ENCODE results near the gene TRIP13.
A peak's percentile ranks its signal among the peaks of the same experiment; 100 is the strongest.
"Not testable (repeated sequence)": the region's sequence is repeated elsewhere in the genome, so short reads cannot be mapped to it uniquely, and the experiment has no call there.

TRIP13 gene

GRCh38 chr5:873328-873727 lies 19.4 kb upstream of the TRIP13 start:
- DNase-seq, result no peak

GRCh38 chr5:875931-876330 lies 16.8 kb upstream of the TRIP13 start:
- no peak for DNase-seq

- no peak for DNase-seq
Measured at GRCh38 chr5:876398-877365, 16.0 kb upstream of the TRIP13 start.

- DNase-seq, result no peak
Measured at GRCh38 chr5:878125-878524, 14.6 kb upstream of the TRIP13 start.

GRCh38 chr5:878677-879076 lies 14.0 kb upstream of the TRIP13 start:
- not testable (repeated sequence) for DNase-seq

GRCh38 chr5:880816-881550 lies 11.7 kb upstream of the TRIP13 start:
- no peak for DNase-seq

- no peak for DNase-seq
Measured at GRCh38 chr5:881551-881935, 11.1 kb upstream of the TRIP13 start.

- DNase-seq, result no peak
Measured at GRCh38 chr5:882253-883183, 10.2 kb upstream of the TRIP13 start.

GRCh38 chr5:883475-884181 lies 9.1 kb upstream of the TRIP13 start:
- no peak for DNase-seq

GRCh38 chr5:884345-885126 lies 8.1 kb upstream of the TRIP13 start:
- DNase-seq, result no peak

- no peak for DNase-seq
Measured at GRCh38 chr5:885127-885442, 7.6 kb upstream of the TRIP13 start.

GRCh38 chr5:885529-885928 lies 7.2 kb upstream of the TRIP13 start:
- no peak for DNase-seq

- DNase-seq, result no peak
Measured at GRCh38 chr5:886036-886435, 6.6 kb upstream of the TRIP13 start.

- no peak for DNase-seq
Measured at GRCh38 chr5:886716-887325, 5.9 kb upstream of the TRIP13 start.

- DNase-seq, result no peak
Measured at GRCh38 chr5:887947-888637, 4.6 kb upstream of the TRIP13 start.

GRCh38 chr5:888638-889035 lies 4.0 kb upstream of the TRIP13 start:
- no peak for DNase-seq

GRCh38 chr5:889075-889710 lies 3.5 kb upstream of the TRIP13 start:
- no peak for DNase-seq

- DNase-seq, result no peak
Measured at GRCh38 chr5:891117-891836, 1.4 kb upstream of the TRIP13 start.

GRCh38 chr5:891837-892393 lies 769 bp upstream of the TRIP13 start:
- peak; percentile 9 for DNase-seq

Measured in stimulated activated CD4-positive, alpha-beta T cell treated with anti-CD3 and anti-CD28 coated beads, Interleukin-4, amount 100 ng/mL, for 24 hours (primary cell).